Astrocyte of the hippocampus (primary cell): ENCODE data around the gene LRP11.
"Not testable (repeated sequence)": the region's sequence is repeated elsewhere in the genome, so short reads cannot be mapped to it uniquely, and the experiment has no call there.

ENCODE experiments used
- DNase-seq: peaks from one replicate; pipeline ENCODE4 v3.0.0; 2011; ENCODE audit warnings: low read depth, low spot score

LRP11 gene

DNA sequence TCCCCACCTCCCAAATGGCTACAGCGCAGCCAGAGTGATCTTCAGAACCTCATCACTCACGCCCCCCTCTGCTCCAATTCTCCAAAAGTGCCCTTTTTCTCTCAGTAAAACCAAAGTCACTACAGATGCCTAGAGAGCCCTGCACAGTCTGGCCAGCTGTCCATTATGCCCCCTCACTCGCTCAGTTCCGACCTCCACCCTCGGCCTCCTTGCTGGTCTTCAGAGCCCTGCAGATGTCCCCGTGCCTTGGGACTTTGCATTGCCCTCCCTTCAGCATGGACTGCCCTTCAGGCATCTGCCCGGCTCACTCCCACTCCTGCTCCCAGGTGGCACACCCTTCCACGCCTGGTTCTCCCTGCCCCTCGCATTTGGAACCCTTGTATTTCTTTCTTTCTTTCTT lies 34.8 kb upstream of the LRP11 start:
- no peak for DNase-seq

DNA sequence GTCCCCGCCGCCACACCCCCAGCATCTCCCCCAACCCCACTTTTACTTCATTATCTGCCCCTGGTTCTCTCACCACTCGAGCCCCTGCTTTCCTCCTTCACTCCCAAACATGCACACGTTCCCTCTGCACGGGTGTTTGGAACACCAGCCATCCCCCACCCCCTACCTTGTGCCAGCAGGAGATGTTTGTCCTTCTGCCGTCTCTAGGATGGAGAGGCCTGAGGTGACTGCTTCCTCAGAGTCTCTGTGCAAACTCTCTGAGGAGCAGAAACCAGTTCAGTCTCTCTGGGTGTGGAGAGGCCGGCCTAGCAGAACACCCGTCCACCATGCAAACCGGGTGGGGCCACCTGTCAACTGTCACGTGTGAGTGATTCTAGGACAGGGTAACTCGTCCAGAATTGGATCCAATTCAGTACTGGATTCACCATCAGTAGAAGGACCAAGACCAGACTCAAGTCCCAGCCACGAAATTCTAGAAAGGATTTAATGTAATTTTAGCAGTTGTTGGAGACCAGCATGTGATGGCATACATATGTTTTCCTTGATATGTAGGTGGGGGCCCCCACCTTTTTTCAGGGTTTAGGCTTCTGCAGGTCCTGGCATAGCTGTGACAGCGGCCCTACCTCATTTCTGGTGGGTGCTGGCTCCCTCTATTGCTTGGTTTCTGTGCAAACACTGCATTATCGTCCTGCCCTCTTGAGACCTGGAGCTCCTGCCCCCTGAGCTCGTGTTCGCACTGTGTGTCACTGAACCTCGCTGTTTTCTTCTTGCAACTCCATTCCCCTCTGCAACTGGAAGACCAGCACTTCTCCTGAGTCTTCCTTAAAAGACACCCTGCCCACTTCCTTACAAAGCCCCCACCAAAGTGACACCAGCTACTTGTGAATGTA lies 33.9 kb upstream of the LRP11 start, which contains the start of gene RAET1E:
Gene RAET1E, minus strand, starts transcription at position 259 of the 890 bp plus-strand sequence. CDS start 7,212 bp downstream, outside the sequence.
- no peak for DNase-seq

DNA sequence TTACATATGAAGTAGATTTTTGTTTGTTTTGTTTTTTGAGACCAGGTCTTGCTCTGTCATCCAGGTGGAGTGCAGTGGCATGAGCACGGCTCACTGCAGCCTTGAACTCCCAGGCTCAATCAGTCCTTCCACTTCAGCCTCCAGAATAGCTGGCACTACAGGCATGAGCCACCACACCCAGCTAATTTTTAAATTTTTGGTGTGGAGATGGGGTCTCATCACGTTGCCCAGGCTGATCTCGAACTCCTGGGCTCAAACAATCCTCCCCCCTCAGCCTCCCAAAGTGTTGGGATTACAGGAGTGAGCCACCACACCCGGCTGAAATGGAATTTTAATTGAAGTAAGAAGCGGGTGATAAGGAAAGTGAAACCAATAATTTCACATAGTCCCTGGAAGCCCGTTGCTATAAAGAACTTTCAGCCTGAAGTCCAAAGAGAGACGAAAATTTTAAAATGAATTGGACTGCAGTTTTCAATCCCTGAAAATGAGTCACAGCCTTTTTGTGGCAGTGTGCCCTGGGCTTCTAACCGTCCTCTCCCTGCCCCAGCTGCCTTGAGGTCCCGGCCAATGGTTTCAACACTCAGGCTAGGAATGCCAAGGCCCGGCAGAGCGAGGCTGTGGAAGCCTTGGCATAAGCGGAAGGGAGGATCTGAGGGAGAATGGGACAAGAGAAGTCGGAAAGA lies 33.0 kb upstream of the LRP11 start:
- peak; percentile 94 for DNase-seq

DNA sequence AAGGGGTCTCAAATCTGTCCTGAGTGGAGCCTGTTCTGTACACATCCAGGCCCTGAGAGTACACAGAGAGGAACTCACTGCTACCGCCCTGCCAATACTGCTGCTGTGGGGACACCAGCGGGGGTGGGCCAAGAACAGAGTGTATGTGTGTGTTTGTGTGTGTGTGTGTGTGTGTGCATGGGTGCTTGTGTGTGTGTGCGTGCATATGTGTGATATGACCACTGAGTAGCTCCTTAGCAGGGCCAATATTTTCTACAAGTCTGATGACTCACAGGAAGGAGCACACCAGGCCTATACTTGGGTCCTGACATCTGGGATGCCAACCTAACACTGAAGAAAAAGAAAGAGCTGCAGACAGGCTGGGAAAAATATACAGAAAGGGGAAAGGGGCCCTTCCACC lies 32.3 kb upstream of the LRP11 start:
- DNase-seq: no peak

DNA sequence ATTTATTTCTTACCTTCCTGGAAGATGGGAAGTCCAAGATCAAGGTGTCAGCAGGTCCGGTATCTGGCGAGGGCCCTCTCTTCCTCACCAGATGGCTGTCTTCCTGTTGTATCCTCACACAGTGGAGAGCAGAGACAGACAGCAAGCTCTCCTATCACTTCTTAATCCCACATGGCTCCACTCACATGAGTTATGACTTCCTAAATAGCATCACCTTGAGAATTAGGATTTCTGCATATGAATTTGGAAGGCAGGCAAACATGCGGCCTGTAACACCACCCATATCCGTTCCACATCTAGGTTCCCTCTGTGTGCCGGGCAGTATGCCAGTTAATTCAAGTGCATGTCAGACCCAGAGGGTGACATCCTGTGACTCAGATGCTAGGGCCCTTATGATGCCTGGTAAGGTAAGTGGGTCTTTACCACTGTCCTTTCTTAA lies 31.7 kb upstream of the LRP11 start:
- DNase-seq: peak; percentile 43

DNA sequence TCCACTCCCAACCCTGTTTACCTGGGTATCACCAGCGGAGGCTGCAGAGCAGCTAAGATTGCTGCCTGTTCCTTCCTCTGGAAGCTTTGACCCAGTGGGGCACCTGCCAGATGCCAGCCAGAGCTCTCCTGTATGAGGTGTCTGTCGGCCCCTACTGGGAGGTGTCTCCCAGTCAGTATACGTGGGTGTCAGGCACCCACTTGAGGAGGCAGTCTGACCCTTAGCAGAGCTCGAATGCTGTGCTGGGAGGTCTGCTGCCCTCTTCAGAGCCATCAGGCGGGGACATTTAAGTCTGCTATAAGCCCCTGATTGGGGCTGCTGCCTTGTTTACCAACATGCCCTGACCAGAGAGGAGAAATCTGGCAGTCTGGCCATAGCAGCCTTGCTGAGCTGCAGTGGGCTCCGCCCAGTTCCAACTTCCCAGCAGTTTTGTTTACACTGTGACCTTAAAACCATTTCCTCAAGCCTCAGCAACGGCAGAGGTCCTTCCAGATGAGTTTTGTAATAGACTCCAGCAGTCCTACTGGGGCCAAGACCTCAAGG lies 31.0 kb upstream of the LRP11 start:
- no peak for DNase-seq

DNA sequence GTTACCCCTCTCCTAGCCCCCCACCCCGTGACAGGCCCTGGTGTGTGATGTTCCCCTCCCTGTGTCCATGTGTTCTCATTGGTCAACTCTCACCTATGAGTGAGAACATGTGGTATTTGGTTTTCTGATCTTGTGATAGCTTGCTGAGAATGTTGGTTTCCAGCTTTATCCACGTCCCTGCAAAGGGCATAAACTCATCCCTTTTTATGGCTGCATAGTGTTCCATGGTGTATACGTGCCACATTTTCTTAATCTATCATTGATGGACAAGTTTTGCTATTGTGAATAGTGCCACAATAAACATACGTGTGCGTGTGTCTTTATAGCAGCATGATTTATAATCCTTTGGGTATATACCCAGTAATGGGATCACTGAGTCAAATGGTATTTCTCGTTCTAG lies 27.7 kb upstream of the LRP11 start:
- not testable (repeated sequence) for DNase-seq

DNA sequence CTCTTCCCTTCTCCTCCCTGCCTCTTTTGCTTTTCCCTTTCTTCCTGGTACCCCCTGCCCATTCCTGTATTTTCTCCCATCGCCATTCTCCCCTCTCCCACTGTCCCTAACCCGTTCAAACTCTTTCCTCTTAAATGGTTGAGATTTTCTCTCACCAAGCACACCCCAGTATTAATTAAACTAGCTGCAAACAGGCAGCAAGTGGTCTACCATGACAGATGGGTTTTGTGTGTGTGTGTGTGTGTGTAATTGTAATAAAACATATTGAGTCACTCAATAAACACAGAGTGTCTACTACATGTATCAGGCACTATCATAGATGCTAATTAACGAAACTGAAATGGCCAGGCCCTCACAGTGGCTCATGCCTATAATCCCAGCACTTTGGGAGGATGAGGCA lies 27.1 kb upstream of the LRP11 start:
- DNase-seq: no peak

DNA sequence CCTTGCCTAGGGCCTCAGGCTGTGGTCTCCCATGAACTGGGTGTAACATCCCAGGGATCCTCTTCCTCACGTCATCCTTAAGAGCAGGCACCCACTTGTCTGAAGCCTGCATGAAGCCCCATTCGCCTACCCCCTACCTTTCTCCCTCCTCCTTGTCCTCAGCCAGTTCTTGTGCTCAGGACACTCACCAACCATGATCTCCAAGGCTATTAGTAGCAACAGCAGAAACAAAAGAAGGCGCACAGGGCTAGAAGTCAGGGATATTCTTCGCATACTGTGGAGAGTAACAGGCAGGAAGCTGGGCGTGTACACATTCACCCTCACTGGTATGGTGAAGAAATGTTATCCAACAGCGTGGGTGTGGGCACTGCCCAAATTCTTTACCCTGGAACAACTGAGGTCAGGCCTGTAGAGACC lies 26.5 kb upstream of the LRP11 start:
- DNase-seq: no peak

DNA sequence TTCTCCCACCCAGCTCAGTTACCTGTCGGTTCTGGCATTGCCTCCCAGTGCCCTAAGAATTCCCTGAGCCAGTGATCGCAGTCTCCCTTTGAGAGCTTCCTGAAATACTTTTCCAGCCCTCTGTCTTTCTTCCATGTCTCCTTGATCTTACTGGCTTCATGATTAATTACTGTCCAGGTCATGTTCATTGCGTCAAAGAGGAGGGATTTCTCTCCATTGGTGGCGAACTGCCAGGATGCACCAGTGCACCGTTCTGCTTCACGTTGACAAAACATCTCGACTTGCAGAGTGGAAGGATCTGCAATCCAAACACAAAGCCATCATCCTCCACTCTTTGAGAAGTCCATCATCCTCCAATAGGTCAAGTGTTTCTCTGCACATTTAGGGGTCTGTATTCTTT lies 25.2 kb upstream of the LRP11 start:
- no peak for DNase-seq

DNA sequence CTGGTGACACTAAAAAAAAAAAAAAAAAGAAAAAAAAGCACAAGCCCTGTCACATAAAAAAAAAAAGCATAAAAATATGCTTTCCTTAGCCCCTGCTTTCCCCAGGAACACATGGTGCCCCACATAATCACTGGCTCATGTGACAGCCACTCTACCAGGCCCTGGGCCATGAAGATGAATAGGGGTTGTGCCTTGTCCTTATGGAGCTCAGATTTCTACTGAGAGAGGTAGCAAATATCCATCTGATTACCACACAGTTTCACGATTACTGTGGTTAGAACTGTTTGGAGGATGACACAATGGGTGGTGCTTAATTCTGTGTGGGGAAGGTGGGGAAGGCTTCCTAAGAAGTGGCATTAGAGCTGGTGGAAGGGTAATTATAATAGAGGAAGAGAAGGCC lies 24.5 kb upstream of the LRP11 start:
- no peak for DNase-seq

DNA sequence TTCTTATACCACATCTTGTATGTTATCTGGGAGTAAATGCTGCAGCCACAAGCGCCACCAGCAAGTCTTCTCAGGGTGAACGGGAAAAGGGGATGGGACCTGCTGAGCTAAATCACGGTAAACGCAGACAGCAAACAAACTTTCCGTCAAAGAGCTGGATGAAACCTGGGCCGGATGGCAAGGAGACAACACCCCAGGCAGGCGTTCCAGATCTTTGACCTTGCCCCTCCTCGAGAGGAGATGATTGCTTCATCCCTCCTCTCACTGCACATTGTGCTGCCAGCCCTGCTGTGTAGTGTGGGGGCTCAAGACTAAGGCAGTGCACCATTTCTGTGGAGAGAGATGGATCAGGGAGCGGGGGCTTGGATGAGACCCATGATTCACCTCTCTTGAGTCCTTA lies 23.9 kb upstream of the LRP11 start:
- no peak for DNase-seq

DNA sequence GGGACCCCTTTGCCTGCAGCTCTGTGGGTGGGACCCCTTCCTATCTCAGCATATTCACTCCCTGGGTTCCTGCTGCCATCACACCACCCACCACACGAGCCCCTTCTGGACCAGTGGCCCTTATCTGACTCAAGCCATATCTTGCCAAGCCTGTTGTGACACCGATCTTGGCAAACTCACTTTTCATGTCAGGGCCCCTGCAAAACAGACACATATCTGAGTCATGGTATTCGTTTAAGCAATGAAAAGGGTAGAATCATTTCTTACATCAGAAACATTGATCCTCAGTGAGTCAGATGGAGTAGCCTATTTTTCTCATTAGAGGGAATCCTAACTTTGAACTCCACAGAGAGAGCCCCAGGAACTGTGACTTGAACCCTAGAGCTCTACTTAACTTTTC lies 23.2 kb upstream of the LRP11 start:
- no peak for DNase-seq

DNA sequence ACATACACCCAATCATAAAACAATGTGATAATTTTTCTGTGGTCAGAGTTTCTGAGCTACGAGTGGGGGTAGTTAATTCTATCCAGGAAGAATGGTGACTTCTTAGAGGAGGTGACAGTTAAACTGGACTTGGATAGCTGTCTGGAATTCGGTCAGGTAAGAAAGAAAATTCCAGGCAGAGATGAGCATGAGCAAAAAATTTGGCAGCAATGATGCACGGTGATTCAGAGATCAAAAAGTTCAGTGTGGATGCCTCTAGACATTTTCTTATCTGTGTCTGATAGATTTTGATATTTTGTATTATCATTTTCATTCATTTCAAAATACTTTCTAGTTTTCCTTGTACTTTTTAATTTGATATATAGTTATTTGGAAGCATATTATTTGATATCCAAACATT lies 21.7 kb upstream of the LRP11 start:
- no peak for DNase-seq

DNA sequence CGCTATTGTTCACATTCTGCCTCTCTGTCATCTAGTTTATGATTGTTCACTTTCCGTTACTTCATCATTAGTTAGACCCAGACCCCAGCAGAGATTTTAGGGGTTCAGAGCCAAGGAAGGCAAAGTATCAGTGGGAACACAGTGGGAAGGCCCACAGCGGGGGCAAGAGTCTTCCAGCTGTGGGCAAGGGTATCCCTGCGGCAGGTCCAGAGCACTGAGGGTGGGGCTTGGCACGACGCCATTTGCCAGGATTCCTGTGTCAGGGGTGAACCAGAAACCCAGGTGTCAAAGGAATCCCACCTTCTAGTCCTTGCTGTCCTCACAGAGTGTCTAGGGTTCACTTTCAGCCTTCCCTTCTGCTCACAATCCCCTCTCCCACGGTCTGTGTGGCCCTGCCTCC lies 20.5 kb upstream of the LRP11 start:
- DNase-seq: no peak

DNA sequence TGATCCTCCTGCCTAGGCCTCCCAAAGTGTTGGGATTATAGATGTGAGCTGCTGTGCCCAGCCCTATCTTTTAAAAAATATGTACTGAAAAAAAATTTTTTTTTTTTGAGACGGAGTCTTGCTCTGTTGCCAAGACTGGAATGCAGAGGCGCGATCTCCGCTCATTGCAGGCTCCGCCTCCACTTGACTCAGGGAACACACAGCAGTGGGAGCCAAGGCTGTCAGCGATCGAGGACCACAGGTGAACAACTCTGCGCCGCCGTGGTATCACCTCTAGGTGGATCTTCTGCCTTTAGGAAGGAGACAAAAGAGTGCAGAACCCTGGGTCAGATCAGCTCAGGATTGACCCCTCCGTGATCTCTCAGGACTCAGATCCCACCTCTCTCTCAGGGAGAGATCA lies 20.1 kb upstream of the LRP11 start:
- no peak for DNase-seq

DNA sequence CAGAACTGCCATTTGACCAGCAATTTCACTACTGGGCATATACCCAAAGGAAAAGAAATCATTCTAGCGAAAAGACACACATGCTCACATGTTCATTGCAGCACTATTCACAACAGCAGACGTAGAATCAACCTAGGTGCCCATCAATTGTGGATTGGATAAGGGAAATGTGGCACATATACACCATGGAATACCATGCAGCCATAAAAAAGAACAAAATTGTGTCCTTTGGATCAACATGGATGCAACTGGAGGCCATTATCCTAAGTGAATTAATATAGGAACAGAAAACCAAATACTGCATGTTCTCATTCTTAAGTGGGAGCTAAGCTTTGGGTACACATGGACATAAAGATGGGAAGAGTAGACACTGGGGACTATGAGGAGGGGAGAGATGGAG lies 17.7 kb upstream of the LRP11 start:
- DNase-seq: no peak

DNA sequence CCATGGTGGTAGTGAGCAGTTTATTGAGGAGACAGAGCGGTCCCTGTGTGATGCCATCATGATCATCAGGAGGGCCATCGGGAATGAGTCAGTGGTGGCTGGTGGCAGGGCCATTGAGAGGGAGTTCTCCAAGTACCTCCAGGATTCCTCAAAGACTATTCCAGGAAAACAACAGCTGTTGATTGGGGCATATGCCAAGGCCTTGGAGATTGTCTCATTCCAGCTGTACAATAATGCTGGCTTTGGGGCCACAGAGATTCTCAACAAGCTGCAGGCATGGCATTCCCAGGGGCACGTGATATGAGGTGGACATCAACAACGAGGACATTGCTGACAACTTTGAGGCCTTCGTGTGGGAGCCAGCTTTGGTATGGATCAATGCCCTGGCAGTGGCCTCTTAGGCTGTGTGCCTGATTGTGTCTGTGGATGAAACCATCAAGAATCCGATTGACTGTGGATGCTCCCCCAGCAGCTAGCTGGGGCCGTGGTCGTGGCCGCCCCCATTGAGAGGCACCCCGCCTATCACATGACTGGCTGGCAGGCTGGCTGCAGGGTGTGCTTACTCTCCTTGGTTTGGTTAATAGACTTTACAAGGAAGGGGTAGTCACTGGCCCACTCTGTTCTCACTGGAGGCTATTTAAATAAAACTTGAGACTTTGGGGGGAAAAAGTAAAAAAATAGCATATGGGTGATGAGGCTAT lies 17.1 kb upstream of the LRP11 start:
- DNase-seq: no peak

DNA sequence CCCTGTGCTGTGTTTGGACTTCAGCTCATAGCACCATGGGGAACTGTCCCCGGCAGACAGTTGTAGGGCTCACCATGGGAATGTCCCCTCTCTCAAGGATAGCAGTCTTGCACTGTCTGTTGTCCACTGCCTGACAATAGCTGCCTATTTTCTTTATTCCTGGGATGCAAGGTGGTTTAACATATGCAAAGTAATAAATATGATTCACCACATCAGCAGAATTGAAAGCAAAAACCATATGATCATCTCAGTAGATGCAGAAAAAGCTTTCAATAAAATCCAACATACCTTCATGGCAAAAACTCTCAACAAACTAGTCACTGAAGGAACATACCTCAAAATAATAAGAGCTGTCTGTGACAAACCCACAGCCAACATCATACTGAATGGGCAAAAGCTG lies 13.5 kb upstream of the LRP11 start:
- no peak for DNase-seq

DNA sequence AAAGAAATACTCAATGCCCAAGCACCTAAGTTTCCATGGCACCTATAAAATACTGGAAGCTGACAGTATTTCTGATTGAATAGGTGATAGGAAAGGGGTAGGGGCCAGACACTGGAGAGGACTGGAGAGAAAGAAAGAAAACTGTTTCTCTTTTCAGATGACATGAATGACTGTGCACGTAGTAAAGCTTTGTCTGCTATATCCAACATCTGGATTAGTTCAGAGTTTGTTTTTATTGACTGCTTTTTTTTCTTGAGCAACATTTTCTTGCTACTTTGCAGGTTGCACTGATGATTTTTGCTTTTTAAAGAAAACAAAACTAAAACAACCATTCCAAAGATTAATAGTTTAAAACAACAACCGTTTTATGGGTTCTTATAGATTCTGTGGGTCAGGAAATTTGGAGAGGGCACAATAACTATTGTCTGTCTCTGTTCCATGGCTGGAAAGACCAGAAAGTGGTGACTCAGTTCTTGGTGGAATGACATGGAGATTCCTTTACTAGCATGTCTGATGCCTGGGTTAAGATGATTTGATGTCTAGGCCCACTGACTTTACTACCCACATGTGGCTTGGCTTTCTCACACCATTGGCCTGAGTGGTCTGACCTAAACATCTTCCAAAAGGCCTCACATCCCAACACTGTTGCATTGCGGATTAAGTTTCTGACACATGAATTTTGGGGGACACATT lies 12.2 kb upstream of the LRP11 start:
- no peak for DNase-seq

DNA sequence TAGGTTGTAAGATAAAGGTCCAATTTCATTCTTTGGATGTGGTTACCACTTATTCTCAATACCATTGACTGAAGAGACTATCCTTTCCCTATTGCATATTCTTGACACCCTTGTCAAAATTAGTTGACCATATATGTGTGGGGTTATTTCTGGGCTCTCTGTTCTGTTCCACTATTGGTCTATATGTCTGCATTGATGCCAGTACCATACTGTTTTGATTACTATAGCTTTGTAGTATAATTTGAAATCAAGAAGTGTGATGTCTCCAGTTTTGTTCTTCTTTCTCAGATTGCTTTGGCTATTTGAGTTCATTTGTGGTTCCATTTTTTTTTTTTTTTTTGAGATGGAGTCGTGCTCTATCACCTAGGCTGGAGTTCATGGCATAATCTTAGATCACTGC lies 8.1 kb upstream of the LRP11 start:
- no peak for DNase-seq

DNA sequence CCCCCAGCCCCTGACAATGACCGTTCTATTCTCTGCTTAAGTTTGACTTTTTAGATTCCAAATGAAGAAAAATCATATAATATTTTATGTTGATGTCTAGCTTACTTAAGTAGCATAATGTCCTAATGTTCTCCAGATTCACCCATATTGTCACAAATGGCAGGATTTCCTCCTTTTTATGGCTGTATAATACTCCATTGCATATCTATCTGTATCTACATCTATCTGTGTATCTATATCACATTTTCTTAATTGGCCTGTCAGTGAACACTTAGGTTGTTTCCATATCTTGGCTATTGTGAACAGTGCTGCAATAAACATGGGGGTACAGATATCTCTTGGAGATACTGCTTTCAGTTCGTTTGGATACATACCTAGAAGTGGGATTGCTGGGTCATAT lies 7.0 kb upstream of the LRP11 start:
- DNase-seq: no peak
